B cell (primary cell): ENCODE results near the gene DCTD. TPM values are rescaled to one million over a fixed set of nuclear protein-coding genes. Genes with fewer than 3 reads are reported as not detected.

Experiments used
- ATAC-seq: fragments of 200-7000 bp; cut with Tn5 transposase; one replicate; pipeline ENCODE4 v1.10.0; 2021; ENCODE audit warnings: low read depth, mild to moderate bottlenecking, moderate number of reproducible peaks, moderate library complexity
- CTCF ChIA-PET: fragments of 350-600 bp; sonication (Branson Sonifier 250); formaldehyde crosslinking; loops from one replicate; lab custom pipeline; 2021; ENCODE audit warnings: antibody characterized with exemption, inconsistent platforms; lab: Charles Lee
- POLR2A ChIA-PET: fragments of 350-600 bp; sonication (Branson Sonifier 250); formaldehyde crosslinking; loops from one replicate; lab custom pipeline; 2021; ENCODE audit warnings: antibody characterized with exemption; lab: Charles Lee
- DNase-seq: peaks from one replicate; pipeline ENCODE4 v3.0.0; 2013
- H2AFZ ChIP-seq: 2 replicates; pipeline ENCODE4 v1.6.1; 2012; ENCODE audit warnings: mild to moderate bottlenecking, low read depth, low read length; ENCODE audit not compliant: insufficient read depth, poor library complexity, severe bottlenecking
- H3K27ac ChIP-seq, 2 donors: 1 replicate in 1 of 2; 2 replicates in 1 of 2; pipeline ENCODE4 v1.5.1; 2012 to 2013; ENCODE audit warnings: low read length in 2 of 2, mild to moderate bottlenecking in 2 of 2, moderate library complexity in 1 of 2
- H3K27me3 ChIP-seq, 4 experiments: fragments of 200-600 bp in 1 of 4; sonication (generic) in 1 of 4; replicated peaks in 1 of 4; 1 replicate in 2 of 4; 2 replicates in 2 of 4; pipeline versions ENCODE4 v1.6.1 to v1.7.0; 2013 to 2016; ENCODE audit warnings: low read length in 3 of 4, mild to moderate bottlenecking in 2 of 4, mixed read lengths in 1 of 4, moderate library complexity in 1 of 4; ENCODE audit not compliant: insufficient read depth in 4 of 4, control insufficient read depth in 3 of 4; ENCODE audit errors: control extremely low read depth in 1 of 4
- H3K36me3 ChIP-seq, 2 experiments: replicated peaks in 1 of 2; 1 replicate in 1 of 2; 2 replicates in 1 of 2; pipeline versions ENCODE4 v1.6.1 to v1.7.1; 2013; ENCODE audit warnings: low read length in 1 of 2; ENCODE audit not compliant: insufficient read depth in 2 of 2, control insufficient read depth in 1 of 2; ENCODE audit errors: control extremely low read depth in 1 of 2, extremely low read depth in 1 of 2
- H3K4me1 ChIP-seq, 2 donors: fragments of 200-600 bp in 1 of 2; sonication (generic) in 1 of 2; 1 replicate in 1 of 2; 2 replicates in 1 of 2; pipeline versions ENCODE4 v1.5.1 to v1.6.1; 2013 to 2017; ENCODE audit warnings: low read length in 2 of 2; ENCODE audit not compliant: control insufficient read depth in 2 of 2, insufficient read depth in 2 of 2
- H3K4me2 ChIP-seq: replicated peaks from 2 replicates; pipeline ENCODE3; 2012; ENCODE audit warnings: mild to moderate bottlenecking, low read depth, low read length; ENCODE audit not compliant: poor library complexity, severe bottlenecking
- H3K4me3 ChIP-seq, 5 experiments: fragments of 200-600 bp in 1 of 5; sonication (generic) in 1 of 5; 1 replicate in 3 of 5; 2 replicates in 2 of 5; pipeline versions ENCODE4 v1.5.1 to v1.7.0; 2011 to 2016; ENCODE audit warnings: low read length in 4 of 5, mild to moderate bottlenecking in 4 of 5, low read depth in 2 of 5, control low read depth in 1 of 5, moderate library complexity in 1 of 5; ENCODE audit not compliant: insufficient read depth in 1 of 5; ENCODE audit errors: control extremely low read depth in 1 of 5, extremely low read depth in 1 of 5
- H3K79me2 ChIP-seq: fragments of 200-600 bp; sonication (generic); one replicate; pipeline ENCODE4 v1.6.0; 2016; ENCODE audit warnings: low read length; ENCODE audit not compliant: control insufficient read depth, insufficient read depth
- H3K9ac ChIP-seq: fragments of 200-600 bp; sonication (generic); 2 replicates; pipeline ENCODE4 v1.6.1; 2017; ENCODE audit warnings: mild to moderate bottlenecking, low read length, moderate library complexity
- H3K9me3 ChIP-seq, 3 donors: one replicate each; pipeline versions ENCODE4 v1.6.1 to v1.7.1; 2013; ENCODE audit warnings: low read length in 2 of 3; ENCODE audit not compliant: control insufficient read depth in 2 of 3, insufficient read depth in 1 of 3; ENCODE audit errors: control extremely low read depth in 1 of 3
- H4K20me1 ChIP-seq: 2 replicates; pipeline ENCODE4 v1.6.0; 2012; ENCODE audit warnings: mild to moderate bottlenecking, low read length; ENCODE audit not compliant: insufficient read depth, control insufficient read depth, poor library complexity, severe bottlenecking
- H3K27ac Mint-ChIP-seq: one replicate; pipeline ENCODE4 v1.8.0; 2021; ENCODE audit warnings: mixed read lengths
- H3K27me3 Mint-ChIP-seq: one replicate; pipeline ENCODE4 v1.8.0; 2021; ENCODE audit warnings: mixed read lengths
- H3K4me1 Mint-ChIP-seq: one replicate; pipeline ENCODE4 v1.8.0; 2021; ENCODE audit warnings: mixed read lengths
- H3K4me3 Mint-ChIP-seq: one replicate; pipeline ENCODE4 v1.8.0; 2021; ENCODE audit warnings: mixed read lengths
- H3K9me3 Mint-ChIP-seq: one replicate; pipeline ENCODE4 v1.8.0; 2022; ENCODE audit warnings: mixed read lengths; ENCODE audit not compliant: insufficient read depth
- EZH2 ChIP-seq: IDR thresholded peaks from 2 replicates; pipeline ENCODE4 v1.6.1; 2012; ENCODE audit warnings: borderline replicate concordance, low read depth, mild to moderate bottlenecking, moderate library complexity, low read length; ENCODE audit not compliant: insufficient read depth, poor library complexity, severe bottlenecking
- WGBS: methylation state at CpG from one replicate; pipeline ENCODE4 v1.1.5; 2013; ENCODE audit warnings: missing lambda C conversion rate; ENCODE audit not compliant: insufficient coverage; 5-methylcytosine and 5-hydroxymethylcytosine counted together
- intact Hi-C: fragments of 100-400 bp; cut with micrococcal nuclease; formaldehyde crosslinking; loops from one replicate; pipeline ENCODE4 v1.10.0; 2022
- polyA plus RNA-seq: library from polyadenylated mRNA; depleted of rRNA; stranded (reverse); fragments of >200 nt; gene quantifications from 2 replicates; pipeline ENCODE4 v1.2.3, GENCODE V29; 2012
- total RNA-seq, 2 donors: library from RNA; stranded (reverse); fragments of 120-200 nt in 1 of 2; gene quantifications; 1 replicate in 1 of 2; 2 replicates in 1 of 2; pipeline versions ENCODE4 v1.2.3 to v1.2.4, GENCODE V29; 2013 to 2022
- TF ChIP-seq, protein P1 (sequence below): fragments of 200-600 bp; IDR thresholded peaks from one replicate; pipeline ENCODE4 v1.8.0; 2022; ENCODE audit warnings: antibody characterized with exemption, mild to moderate bottlenecking

DCTD gene
- total and polyA plus RNA-seq, 2 donors (not counting 1 experiment from before 2014, with no cell fraction given), result 61.0 to 75.8 TPM

DNA sequence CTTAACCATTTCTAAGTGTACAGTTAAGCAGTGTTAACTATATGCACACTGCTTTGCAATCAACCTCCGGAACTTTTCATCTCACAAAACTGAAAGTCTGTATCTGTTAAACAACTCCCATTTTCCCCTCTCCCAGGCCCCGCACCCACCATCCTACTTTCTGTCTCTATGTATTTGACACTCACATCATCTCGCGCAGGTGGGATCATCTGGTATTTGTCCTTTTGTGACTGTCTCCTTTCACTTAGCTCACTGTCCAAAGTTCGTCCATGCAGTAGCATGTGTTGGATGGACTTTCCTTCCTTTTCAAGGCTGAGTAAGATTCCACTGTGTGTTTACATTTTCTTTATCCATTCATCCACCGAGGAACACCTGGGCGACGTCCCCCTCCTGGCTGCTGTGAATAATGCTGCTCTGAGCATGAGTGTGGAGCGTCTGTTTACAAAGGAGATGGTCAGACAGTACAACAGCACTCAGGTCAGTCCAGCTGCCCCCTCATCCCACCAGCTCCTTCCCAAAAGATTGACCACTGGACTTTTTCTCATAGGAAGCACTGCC is 39.8 kb downstream of the DCTD start:
- Histone ChIP-seq H3K79me2 (no peaks in the 10 kb centered on the region), H3K9me3 (peaks cover 0 to 31% (median 2%) of the 10 kb centered on the region in 3 donors), H2AFZ (no peak overlapping the region), H3K27ac (no peak overlapping the region), H3K4me3 (no peak overlapping the region), H4K20me1 (peaks cover 6% of the 10 kb centered on the region), H3K9ac (no peak overlapping the region), H3K36me3 (peaks cover under 1 to 5% of the 10 kb centered on the region in 2 experiments), H3K4me2 (no peak overlapping the region), H3K27me3 (peaks cover 0 to 44% (median 22%) of the 10 kb centered on the region in 4 experiments), H3K4me1 (peaks cover 15 to 17% of the 10 kb centered on the region in 2 donors)
- H3K4me3 Mint-ChIP-seq, result no peak overlapping the region
- intact Hi-C loops, result no loop called here
- peaks cover 15% of the 10 kb centered on the region for H3K4me1 Mint-ChIP-seq
- CTCF ChIA-PET, result no interaction called here
- H3K9me3 Mint-ChIP-seq, result no peaks in the 10 kb centered on the region
- no peak overlapping the region for H3K27ac Mint-ChIP-seq
- DNase-seq (no peak), ATAC-seq (no peak)
- H3K27me3 Mint-ChIP-seq, result peaks cover 42% of the 10 kb centered on the region
- POLR2A ChIA-PET, result no interaction called here
- WGBS, result 100% methylated on average over 5 of the region's 9 CpGs
- TF ChIP-seq, protein P1, sequence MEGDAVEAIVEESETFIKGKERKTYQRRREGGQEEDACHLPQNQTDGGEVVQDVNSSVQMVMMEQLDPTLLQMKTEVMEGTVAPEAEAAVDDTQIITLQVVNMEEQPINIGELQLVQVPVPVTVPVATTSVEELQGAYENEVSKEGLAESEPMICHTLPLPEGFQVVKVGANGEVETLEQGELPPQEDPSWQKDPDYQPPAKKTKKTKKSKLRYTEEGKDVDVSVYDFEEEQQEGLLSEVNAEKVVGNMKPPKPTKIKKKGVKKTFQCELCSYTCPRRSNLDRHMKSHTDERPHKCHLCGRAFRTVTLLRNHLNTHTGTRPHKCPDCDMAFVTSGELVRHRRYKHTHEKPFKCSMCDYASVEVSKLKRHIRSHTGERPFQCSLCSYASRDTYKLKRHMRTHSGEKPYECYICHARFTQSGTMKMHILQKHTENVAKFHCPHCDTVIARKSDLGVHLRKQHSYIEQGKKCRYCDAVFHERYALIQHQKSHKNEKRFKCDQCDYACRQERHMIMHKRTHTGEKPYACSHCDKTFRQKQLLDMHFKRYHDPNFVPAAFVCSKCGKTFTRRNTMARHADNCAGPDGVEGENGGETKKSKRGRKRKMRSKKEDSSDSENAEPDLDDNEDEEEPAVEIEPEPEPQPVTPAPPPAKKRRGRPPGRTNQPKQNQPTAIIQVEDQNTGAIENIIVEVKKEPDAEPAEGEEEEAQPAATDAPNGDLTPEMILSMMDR, result no peak
- TF ChIP-seq EZH2, result no peak

GRCh38 chr4:182876427-182876826 is 40.8 kb downstream of the DCTD start:
- 100% methylated on average over 2 of the region's 8 CpGs for WGBS
- DNase-seq (no peak), ATAC-seq (no peak)
- H3K4me1 ChIP-seq, result peaks cover 15 to 17% of the 10 kb centered on the region in 2 donors
- POLR2A ChIA-PET, result no interaction called here
- no peak overlapping the region for H3K27ac ChIP-seq
- no peak overlapping the region for H3K4me2 ChIP-seq
- CTCF ChIA-PET, result no interaction called here
- peaks cover 0 to 31% (median 2%) of the 10 kb centered on the region in 3 donors for H3K9me3 ChIP-seq
- H3K4me3 ChIP-seq, result no peak overlapping the region
- H3K4me1 Mint-ChIP-seq, result peaks cover 15% of the 10 kb centered on the region
- H2AFZ ChIP-seq, result no peak overlapping the region
- no peak overlapping the region for H3K4me3 Mint-ChIP-seq
- H3K9me3 Mint-ChIP-seq, result no peaks in the 10 kb centered on the region
- no peaks in the 10 kb centered on the region for H3K79me2 ChIP-seq
- intact Hi-C loops, result no loop called here
- peaks cover 6% of the 10 kb centered on the region for H4K20me1 ChIP-seq
- peaks cover 0 to 2% of the 10 kb centered on the region in 2 experiments for H3K36me3 ChIP-seq
- H3K27me3 Mint-ChIP-seq, result peaks cover 51% of the 10 kb centered on the region
- no peak for TF ChIP-seq EZH2
- TF ChIP-seq, protein P1, result no peak
- no peak overlapping the region for H3K27ac Mint-ChIP-seq
- H3K9ac ChIP-seq, result no peak overlapping the region
- peaks cover 0 to 49% (median 29%) of the 10 kb centered on the region in 4 experiments for H3K27me3 ChIP-seq
